Neutrophil (primary cell): ENCODE measurements around the gene RNF26.
A peak's percentile ranks its signal among the peaks of the same experiment; 100 is the strongest.

Experiments used
- H3K27ac ChIP-seq: fragments of 200-600 bp; sonication (generic); 2 replicates; pipeline ENCODE4 v1.5.1; 2016; ENCODE audit warnings: mild to moderate bottlenecking, moderate library complexity
- H3K27me3 ChIP-seq: fragments of 200-600 bp; sonication (generic); 2 replicates; pipeline ENCODE4 v1.6.0; 2016; ENCODE audit warnings: mild to moderate bottlenecking
- H3K36me3 ChIP-seq: fragments of 200-600 bp; sonication (generic); 2 replicates; pipeline ENCODE4 v1.5.1; 2017
- H3K4me1 ChIP-seq, 2 experiments: fragments of 200-600 bp in 1 of 2; sonication (generic) in 1 of 2; 1 replicate in 1 of 2; 2 replicates in 1 of 2; pipeline versions ENCODE4 v1.5.1 to v1.6.1; 2013 to 2016; ENCODE audit warnings: low read depth in 1 of 2, low read length in 1 of 2, mild to moderate bottlenecking in 1 of 2, moderate library complexity in 1 of 2; ENCODE audit not compliant: control insufficient read depth in 1 of 2, insufficient read depth in 1 of 2
- H3K4me3 ChIP-seq, 2 experiments: fragments of 200-600 bp in 1 of 2; sonication (generic) in 1 of 2; 1 replicate in 1 of 2; 2 replicates in 1 of 2; pipeline ENCODE4 v1.5.1; 2013 to 2016; ENCODE audit warnings: low read depth in 1 of 2, low read length in 1 of 2, mild to moderate bottlenecking in 1 of 2, moderate library complexity in 1 of 2
- H3K9me3 ChIP-seq: fragments of 200-600 bp; sonication (generic); 2 replicates; pipeline ENCODE4 v1.5.1; 2016
- TF ChIP-seq, protein P1 (sequence below): fragments of 200-600 bp; sonication (generic); IDR thresholded peaks from 2 replicates; pipeline ENCODE4 v1.5.1; 2016; ENCODE audit warnings: antibody characterized with exemption

RNF26 gene

GRCh38 chr11:119332111-119332765 is 2.1 kb upstream of the RNF26 start:
- H3K27ac ChIP-seq, result no peak overlapping the region
- H3K27me3 ChIP-seq, result peaks cover 11% of the 10 kb centered on the region
- no peaks in the 10 kb centered on the region for H3K36me3 ChIP-seq
- H3K4me1 ChIP-seq, result peaks cover 19 to 28% of the 10 kb centered on the region in 2 experiments
- TF ChIP-seq, protein P1, sequence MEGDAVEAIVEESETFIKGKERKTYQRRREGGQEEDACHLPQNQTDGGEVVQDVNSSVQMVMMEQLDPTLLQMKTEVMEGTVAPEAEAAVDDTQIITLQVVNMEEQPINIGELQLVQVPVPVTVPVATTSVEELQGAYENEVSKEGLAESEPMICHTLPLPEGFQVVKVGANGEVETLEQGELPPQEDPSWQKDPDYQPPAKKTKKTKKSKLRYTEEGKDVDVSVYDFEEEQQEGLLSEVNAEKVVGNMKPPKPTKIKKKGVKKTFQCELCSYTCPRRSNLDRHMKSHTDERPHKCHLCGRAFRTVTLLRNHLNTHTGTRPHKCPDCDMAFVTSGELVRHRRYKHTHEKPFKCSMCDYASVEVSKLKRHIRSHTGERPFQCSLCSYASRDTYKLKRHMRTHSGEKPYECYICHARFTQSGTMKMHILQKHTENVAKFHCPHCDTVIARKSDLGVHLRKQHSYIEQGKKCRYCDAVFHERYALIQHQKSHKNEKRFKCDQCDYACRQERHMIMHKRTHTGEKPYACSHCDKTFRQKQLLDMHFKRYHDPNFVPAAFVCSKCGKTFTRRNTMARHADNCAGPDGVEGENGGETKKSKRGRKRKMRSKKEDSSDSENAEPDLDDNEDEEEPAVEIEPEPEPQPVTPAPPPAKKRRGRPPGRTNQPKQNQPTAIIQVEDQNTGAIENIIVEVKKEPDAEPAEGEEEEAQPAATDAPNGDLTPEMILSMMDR, result no peak
- H3K4me3 ChIP-seq, result no peak overlapping the region
- H3K9me3 ChIP-seq, result no peaks in the 10 kb centered on the region

DNA sequence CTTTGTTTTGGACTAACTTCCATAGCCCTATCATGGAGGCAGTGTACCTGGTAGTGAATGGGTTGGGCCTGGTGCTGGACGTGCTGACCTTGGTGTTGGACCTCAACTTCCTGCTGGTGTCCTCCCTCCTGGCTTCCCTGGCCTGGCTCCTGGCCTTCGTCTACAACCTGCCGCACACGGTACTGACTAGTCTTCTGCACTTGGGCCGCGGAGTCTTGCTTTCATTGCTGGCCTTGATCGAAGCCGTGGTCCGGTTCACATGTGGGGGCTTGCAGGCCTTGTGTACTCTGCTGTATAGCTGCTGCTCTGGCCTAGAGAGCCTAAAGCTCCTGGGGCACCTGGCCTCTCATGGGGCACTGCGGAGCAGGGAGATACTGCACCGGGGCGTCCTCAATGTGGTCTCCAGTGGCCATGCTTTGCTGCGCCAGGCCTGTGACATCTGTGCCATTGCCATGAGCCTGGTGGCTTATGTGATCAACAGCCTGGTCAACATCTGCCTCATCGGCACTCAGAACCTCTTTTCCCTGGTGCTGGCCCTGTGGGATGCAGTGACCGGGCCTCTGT is 846 bp downstream of the RNF26 start:
- peaks cover 19% of the 10 kb centered on the region for H3K27me3 ChIP-seq
- peaks cover 33 to 35% of the 10 kb centered on the region in 2 experiments for H3K4me1 ChIP-seq
- H3K36me3 ChIP-seq, result no peaks in the 10 kb centered on the region
- peak overlapping the region; percentile 66 for H3K27ac ChIP-seq
- peak overlapping the region; percentile 87 to 96 for H3K4me3 ChIP-seq
- H3K9me3 ChIP-seq, result no peaks in the 10 kb centered on the region
- TF ChIP-seq, protein P1, result no peak

DNA sequence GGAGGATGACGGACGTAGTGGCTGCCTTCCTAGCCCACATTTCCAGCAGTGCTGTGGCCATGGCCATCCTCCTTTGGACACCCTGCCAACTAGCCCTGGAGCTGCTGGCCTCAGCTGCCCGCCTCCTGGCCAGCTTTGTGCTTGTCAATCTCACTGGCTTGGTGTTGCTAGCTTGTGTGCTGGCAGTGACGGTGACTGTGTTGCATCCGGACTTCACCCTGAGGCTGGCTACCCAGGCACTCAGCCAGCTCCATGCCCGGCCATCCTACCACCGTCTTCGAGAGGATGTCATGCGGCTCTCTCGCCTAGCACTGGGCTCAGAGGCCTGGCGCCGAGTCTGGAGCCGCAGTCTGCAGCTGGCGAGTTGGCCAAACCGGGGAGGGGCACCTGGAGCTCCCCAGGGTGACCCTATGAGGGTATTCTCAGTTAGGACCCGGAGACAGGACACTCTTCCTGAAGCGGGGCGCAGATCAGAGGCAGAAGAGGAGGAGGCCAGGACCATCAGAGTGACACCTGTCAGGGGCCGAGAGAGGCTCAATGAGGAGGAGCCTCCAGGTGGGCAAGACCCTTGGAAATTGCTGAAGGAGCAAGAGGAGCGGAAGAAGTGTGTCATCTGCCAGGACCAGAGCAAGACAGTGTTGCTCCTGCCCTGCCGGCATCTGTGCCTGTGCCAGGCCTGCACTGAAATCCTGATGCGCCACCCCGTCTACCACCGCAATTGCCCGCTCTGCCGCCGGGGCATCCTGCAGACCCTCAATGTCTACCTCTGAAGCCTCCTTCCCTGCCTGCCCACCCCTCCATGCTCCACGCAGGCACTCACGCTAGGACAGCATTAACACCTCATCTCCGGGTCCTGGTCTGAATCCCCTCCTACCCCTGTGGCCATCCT is 1.6 kb downstream of the RNF26 start:
- peaks cover 35 to 40% of the 10 kb centered on the region in 2 experiments for H3K4me1 ChIP-seq
- H3K27me3 ChIP-seq, result peaks cover 26% of the 10 kb centered on the region
- H3K9me3 ChIP-seq, result no peaks in the 10 kb centered on the region
- TF ChIP-seq, protein P1, result no peak
- no peak overlapping the region for H3K27ac ChIP-seq
- H3K4me3 ChIP-seq, result peak overlapping the region in 1 of 2 experiments; percentile 87
- no peaks in the 10 kb centered on the region for H3K36me3 ChIP-seq

DNA sequence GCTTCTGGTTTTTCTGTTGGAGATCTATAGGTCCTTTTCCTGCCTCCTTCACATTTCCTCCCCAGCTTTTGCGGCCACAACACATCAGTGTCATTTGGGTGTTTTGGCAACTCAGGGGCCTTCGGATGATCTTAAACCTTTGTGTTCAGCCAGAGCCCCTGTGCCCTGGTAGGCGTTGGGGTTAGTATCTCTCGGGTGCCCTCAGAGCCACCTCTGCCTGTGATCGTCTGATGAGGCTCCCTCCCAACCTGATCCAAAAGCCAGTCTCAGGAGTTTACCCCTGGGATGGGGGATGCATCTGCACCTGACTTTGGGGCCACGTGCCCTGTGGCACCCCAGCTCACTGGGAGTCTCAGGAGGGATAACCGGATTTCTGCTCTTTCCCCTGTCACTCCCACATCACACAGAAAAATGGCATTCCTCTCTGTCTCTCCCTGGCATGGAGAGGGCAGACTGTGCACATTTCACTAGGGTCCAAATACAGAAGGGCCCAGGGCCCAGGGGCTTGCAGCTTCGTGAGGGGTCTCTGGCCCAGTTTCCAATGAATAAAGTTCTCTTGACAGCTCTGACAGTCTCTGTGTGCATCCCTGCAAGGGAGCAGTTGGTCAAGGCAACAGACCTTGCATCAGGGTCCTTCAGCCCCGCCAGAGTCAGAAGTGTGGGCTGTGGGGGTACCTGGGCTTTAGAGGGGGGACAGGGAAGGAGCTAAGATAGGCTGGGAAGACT is 2.6 kb downstream of the RNF26 start:
- no peak overlapping the region for H3K27ac ChIP-seq
- H3K9me3 ChIP-seq, result no peaks in the 10 kb centered on the region
- H3K27me3 ChIP-seq, result peaks cover 37% of the 10 kb centered on the region
- no peaks in the 10 kb centered on the region for H3K36me3 ChIP-seq
- TF ChIP-seq, protein P1, result no peak
- peaks cover 39 to 44% of the 10 kb centered on the region in 2 experiments for H3K4me1 ChIP-seq
- H3K4me3 ChIP-seq, result no peak overlapping the region

- no peak overlapping the region for H3K4me3 ChIP-seq
- H3K4me1 ChIP-seq, result peaks cover 38 to 44% of the 10 kb centered on the region in 2 experiments
- TF ChIP-seq, protein P1, result no peak
- H3K36me3 ChIP-seq, result no peaks in the 10 kb centered on the region
- no peak overlapping the region for H3K27ac ChIP-seq
- peaks cover 45% of the 10 kb centered on the region for H3K27me3 ChIP-seq
- no peaks in the 10 kb centered on the region for H3K9me3 ChIP-seq
These were observed 3.4 kb downstream of the RNF26 start for GRCh38 chr11:119337581-119338317.
